Right lobe of liver (tissue), 4 donors: ENCODE data around the gene CRYL1.

ENCODE experiments used
- CTCF ChIP-seq, 4 donors: fragments of 200-600 bp in 3 of 4; fragments of 450-650 bp in 1 of 4; IDR thresholded peaks; one replicate each; pipeline versions ENCODE4 v1.5.1 to v1.8.0; 2016 to 2022; ENCODE audit warnings: antibody characterized with exemption in 4 of 4, mild to moderate bottlenecking in 2 of 4
- POLR2A ChIP-seq: fragments of 450-650 bp; IDR thresholded peaks from one replicate; pipeline ENCODE4 v1.6.1; 2017; ENCODE audit warnings: antibody characterized with exemption, mild to moderate bottlenecking
- donor health status: DM: no; HTN: no; CAD: no.
- donor health status: DM: no; HTN: no; CAD: no.
- donor health status: DM: no; HTN: yes; CAD: no.

- no peak for TF ChIP-seq CTCF (IDR thresholded peaks at IDR 0.05)
- TF ChIP-seq POLR2A, result no peak
Measured at GRCh38 chr13:20514866-20515265, 10.8 kb downstream of the CRYL1 start.
